ENCODE measurements around the gene ADAM30.
"Not testable (repeated sequence)": the region's sequence is repeated elsewhere in the genome, so short reads cannot be mapped to it uniquely, and the experiment has no call there.

Gene ADAM30

GRCh38 chr1:119873135-119874015, 22.9 kb downstream of the ADAM30 start:
- no peak for DNase-seq

- DNase-seq, result no peak
These were observed 24.4 kb downstream of the ADAM30 start for GRCh38 chr1:119871881-119872280.

GRCh38 chr1:119870917-119871596, 25.3 kb downstream of the ADAM30 start:
- peak; percentile 45 to 60 for DNase-seq

GRCh38 chr1:119869995-119870394, 26.3 kb downstream of the ADAM30 start:
- no peak for DNase-seq

- no peak for DNase-seq
These were observed 28.1 kb downstream of the ADAM30 start for GRCh38 chr1:119868176-119868575.

- no peak for DNase-seq
These were observed 29.9 kb downstream of the ADAM30 start for GRCh38 chr1:119866451-119866850.

- DNase-seq, result no peak
These were observed 30.7 kb downstream of the ADAM30 start for GRCh38 chr1:119865627-119866026.

- no peak for DNase-seq
These were observed 34.0 kb downstream of the ADAM30 start for GRCh38 chr1:119862276-119862675.

GRCh38 chr1:119861547-119861946, 34.8 kb downstream of the ADAM30 start:
- DNase-seq, result no peak

- no peak for DNase-seq
These were observed 36.7 kb downstream of the ADAM30 start for GRCh38 chr1:119859647-119860046.

- DNase-seq, result not testable (repeated sequence)
These were observed 37.6 kb downstream of the ADAM30 start for GRCh38 chr1:119858556-119859214.

- no peak for DNase-seq
These were observed 38.2 kb downstream of the ADAM30 start for GRCh38 chr1:119858126-119858525.

GRCh38 chr1:119853155-119853554, 43.2 kb downstream of the ADAM30 start:
- DNase-seq, result no peak

- DNase-seq, result not testable (repeated sequence)
These were observed 52.1 kb downstream of the ADAM30 start for GRCh38 chr1:119844206-119844605.

Data from CD4-positive, alpha-beta T cell treated with Interferon alpha-2 for 1 hour (primary cell).